GM12878 (cell line): ENCODE data around the gene ADAMTSL1. TPM values are rescaled to one million over a fixed set of nuclear protein-coding genes. Genes with fewer than 3 reads are reported as not detected.

Experiments
- ATAC-seq: fragments of 200-7000 bp; cut with Tn5 transposase; 3 replicates; pipeline ENCODE4 v1.9.1; 2020; ENCODE audit warnings: mild to moderate bottlenecking, moderate library complexity
- BruUV-seq: library from RNA; stranded (reverse); fragments of 400-500 nt; replicated peaks from 2 replicates; lab custom pipeline; 2021; lab: Mats Ljungman, UMichigan
- CTCF ChIA-PET: fragments of 300-600 bp; sonication (Branson Sonifier 250); formaldehyde crosslinking; extraction: SDS; loops from one replicate; lab custom pipeline; 2021; ENCODE audit warnings: inconsistent platforms; lab: Yijun Ruan, JAX
- POLR2A ChIA-PET: fragments of 350-600 bp; formaldehyde crosslinking; extraction: SDS; loops from one replicate; lab custom pipeline; 2021; ENCODE audit warnings: inconsistent platforms; lab: Charles Lee
- RAD21 ChIA-PET: fragments of 300-600 bp; sonication (Branson Sonifier 250); formaldehyde crosslinking; loops from one replicate; lab custom pipeline; 2023; ENCODE audit warnings: antibody characterized with exemption; ENCODE audit not compliant: unreplicated experiment; lab: Charles Lee
- SMC1A ChIA-PET: fragments of 300-600 bp; sonication (Branson Sonifier 250); formaldehyde crosslinking; loops from one replicate; lab custom pipeline; 2023; ENCODE audit not compliant: unreplicated experiment, uncharacterized antibody; lab: Charles Lee
- DNase-seq: peaks from one replicate; pipeline ENCODE4 v3.0.0-alpha.2; 2011; ENCODE audit warnings: low read depth, low spot score
- FAIRE-seq: peaks from 3 replicates; lab custom pipeline; 2011; peaks lifted over from hg19 to GRCh38; lab: Jason Lieb, UNC
- H2AFZ ChIP-seq: 2 replicates; pipeline ENCODE4 v1.6.0; 2011; ENCODE audit warnings: low read depth, low read length, control low read depth; ENCODE audit not compliant: control insufficient read depth
- H3K27ac ChIP-seq: 2 replicates; pipeline ENCODE4 v1.5.1; 2011; ENCODE audit warnings: control low read depth; ENCODE audit not compliant: control insufficient read depth, insufficient read depth
- H3K27me3 ChIP-seq, 2 experiments: replicated peaks in 1 of 2; 2 replicates each; pipeline versions ENCODE4 v1.6.0 to v1.6.1; 2011; ENCODE audit warnings: low read length in 1 of 2; ENCODE audit not compliant: control insufficient read depth in 2 of 2, insufficient read depth in 2 of 2
- H3K36me3 ChIP-seq, 2 experiments: 2 replicates each; pipeline ENCODE4 v1.5.1; 2011; ENCODE audit warnings: low read length in 1 of 2; ENCODE audit not compliant: control insufficient read depth in 2 of 2, insufficient read depth in 2 of 2
- H3K4me1 ChIP-seq: 2 replicates; pipeline ENCODE4 v1.6.1; 2011; ENCODE audit warnings: mild to moderate bottlenecking, low read length, moderate library complexity, mixed read lengths; ENCODE audit not compliant: control insufficient read depth, insufficient read depth
- H3K4me2 ChIP-seq: 2 replicates; pipeline ENCODE4 v1.6.0; 2011; ENCODE audit warnings: control low read depth; ENCODE audit not compliant: control insufficient read depth, insufficient read depth
- H3K4me3 ChIP-seq: fragments of 200-600 bp; sonication (generic); 2 replicates; pipeline ENCODE4 v1.5.1; 2016
- H3K79me2 ChIP-seq: 2 replicates; pipeline ENCODE4 v1.6.0; 2011; ENCODE audit warnings: low read length; ENCODE audit not compliant: control insufficient read depth, insufficient read depth
- H3K9ac ChIP-seq: 2 replicates; pipeline ENCODE4 v1.8.0; 2011; ENCODE audit warnings: low read length, control low read depth, mixed read lengths; ENCODE audit not compliant: control insufficient read depth, insufficient read depth
- H3K9me3 ChIP-seq: replicated peaks from 3 replicates; pipeline ENCODE4 v1.5.1; 2011; ENCODE audit warnings: mild to moderate bottlenecking, low read length; ENCODE audit not compliant: control insufficient read depth, insufficient read depth
- H4K20me1 ChIP-seq: 2 replicates; pipeline ENCODE4 v1.6.0; 2011; ENCODE audit not compliant: control insufficient read depth, insufficient read depth
- POLR2AphosphoS5 ChIP-seq: IDR thresholded peaks from 2 replicates; pipeline ENCODE4 v1.6.1; 2011; ENCODE audit warnings: mild to moderate bottlenecking, low read length, inconsistent platforms
- SUZ12 ChIP-seq: fragments of 200-600 bp; sonication (generic); IDR thresholded peaks from one replicate; pipeline ENCODE4 v1.6.1; 2018; ENCODE audit warnings: antibody characterized with exemption, mild to moderate bottlenecking; ENCODE audit not compliant: unreplicated experiment
- ZBTB4 ChIP-seq: fragments of 450-650 bp; formaldehyde crosslinking; IDR thresholded peaks from 2 replicates; pipeline ENCODE4 v1.4.0; 2022; ENCODE audit warnings: mild to moderate bottlenecking, moderate library complexity
- ZNF217 ChIP-seq: fragments of 450-650 bp; IDR thresholded peaks from 2 replicates; pipeline ENCODE4 v1.6.1; 2017; ENCODE audit warnings: antibody characterized with exemption, mild to moderate bottlenecking
- ZSCAN29 ChIP-seq: fragments of 450-650 bp; IDR thresholded peaks from 2 replicates; pipeline ENCODE4 v1.6.1; 2017; ENCODE audit warnings: mild to moderate bottlenecking, moderate library complexity
- ZZZ3 ChIP-seq: IDR thresholded peaks from 2 replicates; pipeline ENCODE4 v1.6.1; 2011; ENCODE audit warnings: low read depth; ENCODE audit not compliant: control insufficient read depth, insufficient read length
- WGBS: methylation state at CpG from one replicate; pipeline ENCODE4 v1.1.6; 2016; ENCODE audit warnings: low lambda C conversion rate; ENCODE audit not compliant: insufficient replicate concordance, insufficient coverage; ENCODE audit errors: missing lambda C conversion rate; 5-methylcytosine and 5-hydroxymethylcytosine counted together
- in situ Hi-C: fragments of 300-500 bp; cut with MboI; formaldehyde crosslinking; loops from 9 replicates; pipeline ENCODE4 v1.14.3; 2018; ENCODE audit warnings: mixed read lengths
- intact Hi-C: fragments of 100-400 bp; cut with micrococcal nuclease; formaldehyde crosslinking; loops from one replicate; pipeline ENCODE4 v1.14.2; 2022; ENCODE audit not compliant: unreplicated experiment
- polyA plus RNA-seq, 11 experiments: library from polyadenylated mRNA; depleted of rRNA in 4 of 11; unstranded in 6 of 11; stranded (reverse) in 5 of 11; fragments of >200 nt; fragmentation: Nextera tagmentation in 4 of 11; fragmentation: Illumina TruSeq in 1 of 11; extraction: Ambion mirVana in 4 of 11; extraction: Trizol in 1 of 11; gene quantifications; 1 replicate in 1 of 11; 2 replicates in 10 of 11; pipeline versions ENCODE4 v1.2.1 to v1.2.3, GENCODE V29; 2011 to 2016; ENCODE audit warnings: inconsistent platforms in 2 of 11, missing spikeins in 2 of 11, low read depth in 1 of 11
- total RNA-seq, 4 experiments: library from RNA; depleted of rRNA in 3 of 4; stranded (reverse); fragments of >200 nt in 3 of 4; fragmentation: Illumina TruSeq in 1 of 4; extraction: Trizol in 1 of 4; gene quantifications; 2 replicates each; pipeline versions ENCODE4 v1.2.1 to v1.2.3, GENCODE V29; 2013 to 2021
- TF ChIP-seq, protein P1 (sequence below): fragments of 450-650 bp; conservative IDR thresholded peaks from 2 replicates; pipeline ENCODE4 v1.6.1; 2017; ENCODE audit warnings: mild to moderate bottlenecking, moderate library complexity

ADAMTSL1 gene
- total and polyA plus RNA-seq, 10 of the 15 experiments (the other 5 are each of a cell fraction or from before 2014, with no cell fraction given): 0.01 to 0.10 (median 0.07) TPM; not detected in 6

DNA sequence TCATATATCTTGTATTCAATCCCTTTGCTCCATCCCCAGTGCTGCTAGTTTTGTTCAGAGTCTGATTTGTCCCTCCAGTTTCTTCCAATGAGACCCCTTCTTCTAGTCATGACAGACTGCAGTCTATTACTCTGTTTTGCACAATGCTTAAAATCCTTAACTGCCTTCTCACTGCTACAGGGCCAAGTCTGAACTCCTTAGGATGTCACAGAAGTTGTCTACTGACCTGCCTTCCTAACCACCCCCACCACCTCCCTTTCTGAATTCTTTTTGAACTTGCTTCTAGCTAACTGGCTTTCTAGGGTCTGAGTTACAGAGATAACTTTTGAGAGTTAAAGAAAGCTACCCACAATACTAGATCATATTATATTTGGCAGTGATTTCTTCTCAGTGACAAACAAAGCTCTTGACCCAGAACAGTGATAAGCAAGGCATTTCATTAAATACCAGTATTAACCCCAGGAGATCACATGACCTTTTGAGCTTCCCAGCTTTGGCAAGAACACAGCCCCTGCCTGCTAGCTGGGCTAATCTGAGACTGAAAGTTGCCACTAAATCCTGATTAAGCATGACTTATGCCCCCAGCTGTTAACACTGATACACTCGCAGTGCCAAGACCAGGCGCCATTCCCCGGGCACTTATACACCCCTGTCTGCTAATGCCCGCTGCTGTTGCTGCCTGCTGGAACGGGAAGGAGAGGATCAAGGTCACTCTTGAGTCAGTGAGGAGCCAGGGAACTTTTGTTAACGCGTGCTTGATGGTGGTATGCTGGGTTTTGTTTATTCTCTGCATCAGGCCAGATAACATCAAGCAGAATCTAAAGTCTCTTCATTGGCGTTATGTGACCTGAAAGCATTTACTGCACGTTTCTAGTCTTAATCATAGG, 36.4 kb upstream of the ADAMTSL1 start:
- TF ChIP-seq POLR2AphosphoS5: no peak
- TF ChIP-seq, all 136 proteins: peak for 0
- ATAC-seq (no peak), FAIRE-seq (no peak), DNase-seq (no peak)
- Histone ChIP-seq H3K4me2 (no peak overlapping the region), H3K27me3 (no peaks in the 10 kb centered on the region), H3K27ac (no peak overlapping the region), H4K20me1 (no peaks in the 10 kb centered on the region), H2AFZ (no peak overlapping the region), H3K4me1 (no peaks in the 10 kb centered on the region), H3K36me3 (no peaks in the 10 kb centered on the region), H3K79me2 (no peaks in the 10 kb centered on the region), H3K9me3 (no peaks in the 10 kb centered on the region), H3K4me3 (no peak overlapping the region), H3K9ac (no peak overlapping the region)
- CTCF ChIA-PET: interaction anchor here (0.6 to 1.6 kb wide), 3 partner anchors 22 to 183 kb away, joined by 3 to 7 read pairs (median 5); no protein-coding TSS in a partner anchor
- intact Hi-C loops (no loop called here), in situ Hi-C loops (loop anchor here (25.0 kb wide), 1 partner anchor 625 kb away; no protein-coding TSS in a partner anchor)
- SMC1A ChIA-PET: no interaction called here
- BruUV-seq: no TSS peak
- RAD21 ChIA-PET: no interaction called here
- POLR2A ChIA-PET: interaction anchor here (0.6 kb wide), 1 partner anchor 976 kb away, joined by 3 read pairs; no protein-coding TSS in a partner anchor
- WGBS: 63% methylated on average over 9 of the region's 9 CpGs

- 13% methylated on average over 31 of the region's 31 CpGs for WGBS
- FAIRE-seq (no peak), ATAC-seq (no peak), DNase-seq (no peak)
- no TSS peak for BruUV-seq
- in situ Hi-C loops (loop anchor here (25.0 kb wide), 1 partner anchor 626 kb away; no protein-coding TSS in a partner anchor), intact Hi-C loops (no loop called here)
- Histone ChIP-seq H3K9me3 (no peaks in the 10 kb centered on the region), H3K4me3 (no peak overlapping the region), H3K9ac (no peak overlapping the region), H3K36me3 (no peaks in the 10 kb centered on the region), H3K79me2 (no peaks in the 10 kb centered on the region), H2AFZ (no peak overlapping the region), H4K20me1 (no peaks in the 10 kb centered on the region), H3K27ac (no peak overlapping the region), H3K4me2 (no peak overlapping the region), H3K27me3 (no peaks in the 10 kb centered on the region; a peak in 1 of 4 replicates), H3K4me1 (no peaks in the 10 kb centered on the region)
- SMC1A ChIA-PET: no interaction called here
- POLR2A ChIA-PET: interaction anchor here (0.6 kb wide), 1 partner anchor 975 kb away, joined by 3 read pairs; no protein-coding TSS in a partner anchor
- CTCF ChIA-PET: interaction anchor here (1.3 to 1.6 kb wide), 2 partner anchors 23 to 184 kb away, joined by 5 to 7 read pairs; no protein-coding TSS in a partner anchor
- RAD21 ChIA-PET: no interaction called here
- no peak for TF ChIP-seq ZZZ3
- no peak for TF ChIP-seq ZNF217
- TF ChIP-seq ZBTB4 (CRISPR knock-in tag): no peak
- TF ChIP-seq SUZ12: no peak
- TF ChIP-seq, protein P1, sequence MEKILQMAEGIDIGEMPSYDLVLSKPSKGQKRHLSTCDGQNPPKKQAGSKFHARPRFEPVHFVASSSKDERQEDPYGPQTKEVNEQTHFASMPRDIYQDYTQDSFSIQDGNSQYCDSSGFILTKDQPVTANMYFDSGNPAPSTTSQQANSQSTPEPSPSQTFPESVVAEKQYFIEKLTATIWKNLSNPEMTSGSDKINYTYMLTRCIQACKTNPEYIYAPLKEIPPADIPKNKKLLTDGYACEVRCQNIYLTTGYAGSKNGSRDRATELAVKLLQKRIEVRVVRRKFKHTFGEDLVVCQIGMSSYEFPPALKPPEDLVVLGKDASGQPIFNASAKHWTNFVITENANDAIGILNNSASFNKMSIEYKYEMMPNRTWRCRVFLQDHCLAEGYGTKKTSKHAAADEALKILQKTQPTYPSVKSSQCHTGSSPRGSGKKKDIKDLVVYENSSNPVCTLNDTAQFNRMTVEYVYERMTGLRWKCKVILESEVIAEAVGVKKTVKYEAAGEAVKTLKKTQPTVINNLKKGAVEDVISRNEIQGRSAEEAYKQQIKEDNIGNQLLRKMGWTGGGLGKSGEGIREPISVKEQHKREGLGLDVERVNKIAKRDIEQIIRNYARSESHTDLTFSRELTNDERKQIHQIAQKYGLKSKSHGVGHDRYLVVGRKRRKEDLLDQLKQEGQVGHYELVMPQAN: no peak
- no peak for TF ChIP-seq ZSCAN29
Measured at GRCh38 chr9:18438300-18438925, 35.5 kb upstream of the ADAMTSL1 start.
